Measurements from ENCODE around the gene PTK6.

DNA sequence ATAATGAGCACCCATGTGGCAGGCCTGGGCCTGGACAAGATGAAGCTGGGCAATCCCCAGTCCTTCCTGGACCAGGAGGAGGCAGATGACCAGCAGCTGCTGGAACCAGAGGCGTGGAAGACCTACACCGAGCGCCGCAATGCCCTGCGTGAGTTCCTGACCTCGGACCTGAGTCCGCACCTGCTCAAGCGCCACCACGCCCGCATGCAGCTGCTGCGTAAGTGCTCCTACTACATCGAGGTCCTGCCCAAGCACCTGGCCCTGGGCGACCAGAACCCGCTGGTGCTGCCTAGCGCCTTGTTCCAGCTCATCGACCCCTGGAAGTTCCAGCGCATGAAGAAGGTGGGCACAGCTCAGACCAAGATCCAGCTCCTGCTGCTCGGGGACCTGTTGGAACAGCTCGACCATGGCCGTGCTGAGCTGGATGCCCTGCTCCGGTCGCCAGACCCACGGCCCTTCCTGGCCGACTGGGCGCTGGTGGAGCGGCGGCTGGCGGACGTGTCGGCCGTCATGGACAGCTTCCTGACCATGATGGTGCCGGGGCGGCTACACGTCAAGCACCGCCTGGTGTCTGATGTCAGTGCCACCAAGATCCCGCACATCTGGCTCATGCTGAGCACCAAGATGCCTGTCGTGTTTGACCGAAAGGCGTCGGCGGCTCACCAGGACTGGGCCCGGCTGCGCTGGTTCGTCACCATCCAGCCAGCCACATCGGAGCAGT lies 18.6 kb upstream of the PTK6 start:
- TF ChIP-seq EP300 (IDR thresholded peaks at IDR 0.05): no peak
- TF ChIP-seq, protein P1, sequence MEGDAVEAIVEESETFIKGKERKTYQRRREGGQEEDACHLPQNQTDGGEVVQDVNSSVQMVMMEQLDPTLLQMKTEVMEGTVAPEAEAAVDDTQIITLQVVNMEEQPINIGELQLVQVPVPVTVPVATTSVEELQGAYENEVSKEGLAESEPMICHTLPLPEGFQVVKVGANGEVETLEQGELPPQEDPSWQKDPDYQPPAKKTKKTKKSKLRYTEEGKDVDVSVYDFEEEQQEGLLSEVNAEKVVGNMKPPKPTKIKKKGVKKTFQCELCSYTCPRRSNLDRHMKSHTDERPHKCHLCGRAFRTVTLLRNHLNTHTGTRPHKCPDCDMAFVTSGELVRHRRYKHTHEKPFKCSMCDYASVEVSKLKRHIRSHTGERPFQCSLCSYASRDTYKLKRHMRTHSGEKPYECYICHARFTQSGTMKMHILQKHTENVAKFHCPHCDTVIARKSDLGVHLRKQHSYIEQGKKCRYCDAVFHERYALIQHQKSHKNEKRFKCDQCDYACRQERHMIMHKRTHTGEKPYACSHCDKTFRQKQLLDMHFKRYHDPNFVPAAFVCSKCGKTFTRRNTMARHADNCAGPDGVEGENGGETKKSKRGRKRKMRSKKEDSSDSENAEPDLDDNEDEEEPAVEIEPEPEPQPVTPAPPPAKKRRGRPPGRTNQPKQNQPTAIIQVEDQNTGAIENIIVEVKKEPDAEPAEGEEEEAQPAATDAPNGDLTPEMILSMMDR (IDR thresholded peaks at IDR 0.05): no peak
- no peak for TF ChIP-seq POLR2A (IDR thresholded peaks at IDR 0.05)
- TF ChIP-seq POLR2AphosphoS5 (IDR thresholded peaks at IDR 0.05): no peak

Data from sigmoid colon (tissue), 4 donors.